Stimulated activated CD4-positive, alpha-beta T cell treated with anti-CD3 and anti-CD28 coated beads, Interleukin-2, amount 100 ng/mL, for 48 hours (primary cell): ENCODE results near the gene GALNT7.
"Not testable (repeated sequence)": the region's sequence is repeated elsewhere in the genome, so short reads cannot be mapped to it uniquely, and the experiment has no call there.

Experiments
- DNase-seq, 2 donors: peaks; one replicate each; pipeline ENCODE4 v3.0.0-alpha.2; 2020

GALNT7 gene

DNA sequence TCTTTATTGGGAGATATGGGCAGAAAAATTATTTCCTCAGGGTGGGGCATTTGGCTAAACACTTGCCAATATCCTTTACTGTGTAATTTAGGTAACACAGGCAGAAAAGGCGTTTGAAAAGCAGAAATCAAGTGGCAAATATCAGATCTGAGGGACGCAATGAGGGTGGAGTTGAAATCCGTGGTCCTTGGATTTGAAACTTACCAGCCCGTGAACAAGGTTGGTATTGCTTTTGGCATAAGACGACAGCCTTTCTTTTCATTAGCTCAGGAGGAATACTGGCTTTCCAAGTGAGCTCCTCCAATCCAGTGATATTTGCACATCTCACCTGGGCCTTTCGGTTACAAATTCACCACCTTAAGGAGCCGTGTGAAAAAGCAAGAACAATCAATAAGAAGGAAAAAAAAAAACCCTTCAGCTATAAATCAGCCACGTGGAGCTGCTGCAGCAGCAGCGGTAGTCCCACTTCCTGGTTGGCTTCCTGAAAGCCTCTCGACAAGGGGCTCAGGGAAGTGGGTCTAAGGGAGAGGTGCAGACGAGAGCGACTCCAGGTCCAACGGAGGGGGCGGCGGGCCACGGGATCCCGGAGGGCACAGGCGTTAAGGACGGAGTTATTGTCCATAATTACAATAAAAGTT is 734 bp upstream of the GALNT7 start:
- peak; percentile 11 to 27 for DNase-seq

GRCh38 chr4:173169178-173169427 is 492 bp downstream of the GALNT7 start:
- DNase-seq = no peak

GRCh38 chr4:173169428-173170181 is 994 bp downstream of the GALNT7 start:
- peak; percentile 35 to 42 for DNase-seq

GRCh38 chr4:173170182-173170778 is 1.7 kb downstream of the GALNT7 start:
- DNase-seq = no peak

DNA sequence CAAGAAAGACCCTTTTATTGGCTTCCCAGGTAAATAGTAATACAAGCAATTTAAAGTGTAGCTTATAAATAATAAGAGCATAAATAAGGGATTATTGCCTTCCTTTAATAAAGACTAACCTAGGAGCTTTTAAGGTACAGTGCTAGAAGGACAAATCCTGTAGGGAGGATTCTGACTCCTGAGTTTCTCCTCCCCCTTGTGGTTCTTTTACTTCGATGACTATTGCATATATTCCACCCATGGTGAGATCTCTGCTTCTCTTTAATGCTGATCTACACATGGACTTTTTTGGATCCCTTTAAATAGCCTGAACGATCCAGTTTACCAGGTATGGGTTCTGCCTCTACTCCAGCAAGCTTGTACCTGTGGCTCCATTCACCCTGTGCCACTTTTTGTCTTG is 2.5 kb downstream of the GALNT7 start:
- no peak for DNase-seq

DNA sequence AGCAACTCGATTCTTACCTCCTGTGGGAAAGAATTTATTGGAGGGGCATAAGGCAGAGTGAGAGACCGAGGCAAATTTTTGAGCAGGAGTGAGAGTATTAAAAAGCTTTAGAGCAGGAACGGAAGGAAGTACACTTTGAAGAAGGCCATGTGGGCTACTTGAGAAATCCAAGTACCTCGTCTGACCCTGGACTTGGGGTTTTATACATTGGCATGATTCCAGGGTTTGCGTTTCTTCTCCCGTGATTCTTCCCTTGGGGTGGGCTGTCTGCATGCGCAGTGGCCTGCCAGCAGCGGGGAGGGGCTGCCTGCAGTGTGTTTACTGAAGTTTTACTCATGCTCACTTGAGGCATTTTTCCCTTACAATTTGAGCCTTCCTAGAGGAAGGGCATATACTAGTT is 3.4 kb downstream of the GALNT7 start:
- no peak for DNase-seq

- no peak for DNase-seq
These were observed 5.6 kb downstream of the GALNT7 start for GRCh38 chr4:173174184-173174583.

- no peak for DNase-seq
These were observed 6.0 kb downstream of the GALNT7 start for GRCh38 chr4:173174594-173175012.

DNA sequence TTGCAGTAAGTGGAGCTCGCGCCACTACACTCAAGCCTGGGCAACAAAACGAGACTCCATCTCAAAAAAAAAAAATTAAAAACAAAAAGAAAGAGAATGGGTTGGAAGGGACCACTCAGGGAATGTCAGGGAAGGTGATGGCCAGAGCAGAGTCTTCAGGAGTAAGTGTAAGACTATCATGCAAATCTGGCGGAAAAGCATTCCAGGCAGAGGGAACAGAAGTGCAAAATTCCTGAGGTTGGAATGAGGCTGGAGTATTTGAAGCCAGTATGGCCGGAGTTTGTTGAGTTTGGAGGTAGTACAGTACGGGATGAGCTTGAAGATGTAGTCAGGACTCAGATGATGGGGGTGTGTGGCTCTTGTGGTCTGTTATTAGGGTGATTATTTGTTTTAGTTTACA is 7.4 kb downstream of the GALNT7 start:
- DNase-seq = no peak

DNA sequence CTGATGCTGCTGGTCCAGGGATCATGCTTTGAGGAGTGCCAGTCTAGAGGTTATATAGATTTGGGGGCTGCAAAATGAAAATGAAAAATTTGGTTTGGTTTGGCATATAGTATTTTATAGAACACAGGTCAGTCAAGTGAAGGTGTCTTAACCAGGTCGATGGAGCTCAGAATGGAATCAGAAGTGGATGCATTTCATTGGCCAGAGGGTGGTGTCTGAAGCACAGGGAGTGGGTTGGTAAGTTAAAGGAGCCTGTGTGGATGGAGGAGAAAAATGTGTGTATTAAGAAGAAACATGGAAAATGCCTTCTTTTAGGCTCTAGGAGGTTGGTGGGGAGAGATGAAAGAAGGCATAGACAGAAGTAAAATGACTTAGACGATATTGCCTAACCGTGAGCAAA is 8.6 kb downstream of the GALNT7 start:
- no peak for DNase-seq

GRCh38 chr4:173178144-173178543 is 9.5 kb downstream of the GALNT7 start:
- DNase-seq = no peak

GRCh38 chr4:173181848-173182247 is 13.2 kb downstream of the GALNT7 start:
- DNase-seq = no peak

DNA sequence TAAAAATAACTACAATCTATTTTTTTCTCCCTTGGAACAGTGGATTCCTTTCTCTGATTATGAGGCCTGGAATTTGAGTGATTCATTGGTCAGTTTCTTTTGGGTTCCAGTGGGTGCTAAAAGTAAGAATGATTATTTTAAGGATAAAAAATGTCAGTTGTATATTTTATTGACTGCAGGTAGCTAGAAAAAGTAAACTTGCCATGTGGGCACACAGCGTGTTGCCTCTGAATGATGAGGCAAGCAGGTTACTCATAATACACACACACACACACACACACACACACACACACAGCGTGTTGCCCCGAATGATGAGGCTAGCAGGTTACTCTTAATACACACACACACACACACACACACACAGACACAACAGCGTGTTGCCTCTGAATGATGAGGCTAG is 13.8 kb downstream of the GALNT7 start:
- DNase-seq = no peak

DNA sequence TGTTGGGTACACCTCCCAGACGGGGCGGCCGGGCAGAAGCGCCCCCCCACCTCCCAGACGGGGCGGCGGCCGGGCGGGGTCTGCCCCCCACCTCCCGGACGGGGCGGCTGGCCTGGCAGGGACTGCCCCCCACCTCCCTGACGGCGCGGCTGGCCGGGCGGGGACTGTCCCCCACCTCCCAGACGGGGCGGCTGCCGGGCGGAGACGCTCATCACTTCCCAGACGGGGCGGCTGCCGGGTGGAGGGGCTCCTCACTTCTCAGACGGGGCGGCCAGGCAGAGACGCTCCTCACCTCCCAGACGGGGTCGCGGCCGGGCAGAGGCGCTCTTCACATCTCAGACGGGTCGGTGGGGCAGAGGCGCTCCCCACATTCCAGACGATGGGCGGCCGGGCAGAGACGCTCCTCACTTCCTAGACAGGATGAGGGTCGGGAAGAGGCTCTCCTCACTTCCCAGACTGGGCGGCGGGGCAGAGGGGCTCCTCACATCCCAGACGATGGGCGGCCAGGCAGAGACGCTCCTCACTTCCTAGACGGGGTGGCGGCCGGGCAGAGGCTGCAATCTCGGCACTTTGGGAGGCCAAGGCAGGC is 15.1 kb downstream of the GALNT7 start:
- DNase-seq = not testable (repeated sequence)

- no peak for DNase-seq
These were observed 17.4 kb downstream of the GALNT7 start for GRCh38 chr4:173185847-173186510.

- DNase-seq = no peak
These were observed 19.1 kb downstream of the GALNT7 start for GRCh38 chr4:173187732-173188131.

GRCh38 chr4:173188648-173189047 is 20.0 kb downstream of the GALNT7 start:
- DNase-seq = no peak

DNA sequence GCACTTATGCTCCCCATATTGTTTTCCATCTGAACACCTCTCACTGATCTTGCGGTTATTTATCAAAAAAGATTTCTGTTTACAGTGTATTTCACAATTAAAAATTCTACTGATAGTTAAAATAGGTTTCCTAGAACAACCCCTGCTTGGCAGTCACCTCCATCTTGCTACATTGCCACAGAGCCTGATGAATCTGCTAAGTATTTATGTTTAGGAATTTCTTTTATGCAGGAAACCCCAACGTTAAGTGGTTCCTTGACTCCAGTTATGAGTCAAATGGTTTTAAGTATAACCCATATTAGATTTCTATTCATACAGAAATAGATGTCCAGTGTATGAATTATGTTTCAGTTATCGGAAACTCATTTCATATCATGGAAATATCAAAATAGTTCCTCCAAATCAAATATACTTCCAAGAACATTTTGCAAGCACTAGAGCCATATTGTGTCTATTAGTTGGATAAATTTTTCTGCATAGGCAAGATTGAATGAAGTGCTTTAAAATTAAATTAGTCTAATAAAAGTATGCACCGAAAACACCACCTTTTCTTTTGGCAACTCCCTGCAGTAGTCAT is 20.6 kb downstream of the GALNT7 start:
- no peak for DNase-seq

DNA sequence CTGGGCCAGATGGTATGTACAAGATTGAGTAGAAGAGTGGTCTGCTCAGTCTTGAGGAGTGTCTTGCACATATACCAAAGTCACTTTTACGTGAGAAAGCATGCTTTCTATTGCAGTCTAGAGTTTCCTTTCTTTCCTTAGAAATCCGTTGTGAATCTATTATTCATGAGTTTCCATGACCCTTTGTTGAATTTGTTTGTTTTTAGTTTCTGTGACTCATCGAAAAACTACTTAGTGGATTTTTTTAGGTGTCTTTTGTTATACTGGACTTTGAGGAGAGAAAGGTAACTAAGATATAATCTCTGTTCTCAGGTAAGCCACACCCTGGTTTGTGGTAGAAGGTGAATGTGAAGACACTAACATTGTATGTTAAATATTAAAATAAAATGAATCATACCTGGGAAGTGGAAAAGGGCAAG is 23.0 kb downstream of the GALNT7 start:
- no peak for DNase-seq

- no peak for DNase-seq
These were observed 24.0 kb downstream of the GALNT7 start for GRCh38 chr4:173192375-173193162.

- DNase-seq = no peak
These were observed 25.5 kb downstream of the GALNT7 start for GRCh38 chr4:173194157-173194556.

DNA sequence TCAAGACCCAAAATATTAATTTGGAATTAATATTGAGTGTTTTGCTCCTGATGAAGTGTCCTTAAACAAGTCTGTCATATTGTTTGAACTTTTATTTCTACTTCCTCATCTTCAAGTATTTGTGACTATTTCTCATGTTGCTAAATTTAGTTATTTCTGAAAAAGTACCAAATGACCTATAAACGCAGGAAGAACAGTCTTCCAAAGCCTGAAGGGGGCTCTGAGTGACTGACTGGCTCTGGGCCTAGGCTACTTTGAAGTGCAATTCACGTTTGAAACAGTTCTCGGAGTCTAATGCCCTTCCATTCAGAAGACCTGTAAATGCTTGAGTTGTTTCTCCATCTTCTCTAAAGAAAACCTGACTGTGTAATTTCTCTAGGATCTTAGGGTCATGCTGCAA is 26.5 kb downstream of the GALNT7 start:
- no peak for DNase-seq
